HEK293T (cell line): ENCODE results near the gene HCN4.

Source experiments
- BHLHE40 ChIP-seq: fragments of 450-650 bp; IDR thresholded peaks from 2 replicates; pipeline ENCODE4 v1.6.1; 2016; ENCODE audit warnings: mild to moderate bottlenecking, moderate library complexity, borderline replicate concordance
- FOXA1 ChIP-seq: fragments of 450-650 bp; IDR thresholded peaks from 2 replicates; pipeline ENCODE4 v1.6.1; 2016; ENCODE audit warnings: mild to moderate bottlenecking
- FOXM1 ChIP-seq: fragments of 450-650 bp; IDR thresholded peaks from 2 replicates; pipeline ENCODE4 v1.6.1; 2017; ENCODE audit warnings: mild to moderate bottlenecking, borderline replicate concordance
- NFRKB ChIP-seq: fragments of 450-650 bp; IDR thresholded peaks from 2 replicates; pipeline ENCODE4 v1.6.1; 2016; ENCODE audit warnings: mild to moderate bottlenecking, moderate library complexity
- SP1 ChIP-seq: fragments of 450-650 bp; IDR thresholded peaks from 2 replicates; pipeline ENCODE4 v1.6.1; 2017
- SUZ12 ChIP-seq: fragments of 450-650 bp; IDR thresholded peaks from 2 replicates; pipeline ENCODE4 v1.6.1; 2016; ENCODE audit warnings: mild to moderate bottlenecking
- TF ChIP-seq, protein P1 (sequence below): fragments of 450-650 bp; IDR thresholded peaks from 2 replicates; pipeline ENCODE4 v1.6.1; 2016

DNA sequence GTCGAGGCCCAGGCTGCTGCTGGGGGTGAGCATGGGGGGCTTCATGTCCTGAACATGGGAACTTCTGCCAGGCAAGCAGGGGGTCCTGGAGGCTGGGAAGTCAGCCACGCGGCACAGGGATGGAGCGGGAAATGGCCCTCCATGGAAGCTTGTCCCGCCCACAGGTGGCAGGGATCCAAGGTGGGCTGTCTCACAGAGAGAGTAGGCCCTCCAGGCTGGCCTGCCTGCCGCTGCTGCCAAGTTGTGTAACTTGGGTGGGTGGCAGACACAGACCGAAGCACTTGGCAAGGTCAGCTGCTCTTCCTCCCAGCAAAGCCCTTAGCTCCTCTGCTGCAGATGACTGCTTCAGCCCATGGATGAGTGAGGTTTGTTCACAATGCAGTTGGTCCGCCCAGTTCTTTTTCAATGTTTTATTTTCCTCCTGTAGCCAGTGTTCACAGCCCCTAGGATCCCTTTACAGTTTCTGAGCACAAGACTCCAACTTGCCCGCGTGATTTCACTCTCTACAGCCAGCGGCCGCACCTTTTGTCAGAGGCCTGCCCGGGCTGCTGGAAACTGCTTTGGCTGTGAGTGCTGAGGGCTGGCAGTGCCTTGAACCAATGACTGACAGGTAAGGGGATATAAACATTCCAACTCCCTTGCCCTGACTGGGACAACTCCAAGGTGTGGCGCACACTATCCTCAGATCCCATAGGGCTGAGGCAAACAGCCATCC lies 26.7 kb downstream of the HCN4 start:
- TF ChIP-seq BHLHE40 (no peak), SUZ12 (no peak), FOXA1 (no peak), SP1 (no peak), FOXM1 (no peak), NFRKB (no peak)
- TF ChIP-seq, protein P1, sequence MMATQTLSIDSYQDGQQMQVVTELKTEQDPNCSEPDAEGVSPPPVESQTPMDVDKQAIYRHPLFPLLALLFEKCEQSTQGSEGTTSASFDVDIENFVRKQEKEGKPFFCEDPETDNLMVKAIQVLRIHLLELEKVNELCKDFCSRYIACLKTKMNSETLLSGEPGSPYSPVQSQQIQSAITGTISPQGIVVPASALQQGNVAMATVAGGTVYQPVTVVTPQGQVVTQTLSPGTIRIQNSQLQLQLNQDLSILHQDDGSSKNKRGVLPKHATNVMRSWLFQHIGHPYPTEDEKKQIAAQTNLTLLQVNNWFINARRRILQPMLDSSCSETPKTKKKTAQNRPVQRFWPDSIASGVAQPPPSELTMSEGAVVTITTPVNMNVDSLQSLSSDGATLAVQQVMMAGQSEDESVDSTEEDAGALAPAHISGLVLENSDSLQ, result no peak
